ES-I3 (cell line): ENCODE data around the gene MMP24.
"Not testable (repeated sequence)": the region's sequence is repeated elsewhere in the genome, so short reads cannot be mapped to it uniquely, and the experiment has no call there.

Source experiments
- H3K36me3 ChIP-seq: 2 replicates; pipeline ENCODE4 v1.6.1; 2013; ENCODE audit warnings: mild to moderate bottlenecking, low read length, control low read depth, moderate library complexity; ENCODE audit not compliant: insufficient read depth
- H3K4me1 ChIP-seq: 2 replicates; pipeline ENCODE4 v1.6.1; 2013; ENCODE audit warnings: mild to moderate bottlenecking, control low read depth, low read length; ENCODE audit not compliant: insufficient read depth
- H3K9ac ChIP-seq: 2 replicates; pipeline ENCODE4 v1.6.1; 2013; ENCODE audit warnings: low read depth, mild to moderate bottlenecking, low read length, moderate library complexity
- H3K9me3 ChIP-seq: 2 replicates; pipeline ENCODE4 v1.6.1; 2013; ENCODE audit warnings: mild to moderate bottlenecking, low read length, moderate library complexity; ENCODE audit not compliant: control insufficient read depth, insufficient read depth

Gene MMP24

DNA sequence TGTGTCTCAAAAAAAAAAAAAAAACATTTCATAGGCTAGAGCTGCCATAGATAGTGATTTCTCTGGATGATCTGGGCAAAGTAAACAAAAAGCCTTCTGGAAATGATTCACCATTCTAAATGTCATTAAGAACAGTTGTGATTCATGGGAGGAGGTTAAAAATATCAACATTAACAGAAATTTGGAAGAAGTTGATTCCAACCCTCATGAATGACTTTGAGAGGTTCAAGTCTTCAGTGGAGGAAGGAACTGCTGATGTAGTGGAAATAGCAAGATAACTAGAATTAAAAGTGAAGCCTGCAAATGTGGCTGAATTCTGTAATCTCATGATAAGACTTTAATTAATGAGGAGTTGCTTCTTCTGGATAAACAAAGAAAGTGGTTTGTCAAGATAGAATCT is 26.8 kb upstream of the MMP24 start:
- Histone ChIP-seq H3K36me3 (no peaks in the 10 kb centered on the region), H3K4me1 (no peaks in the 10 kb centered on the region), H3K9ac (no peak overlapping the region), H3K9me3 (peaks cover 7% of the 10 kb centered on the region)

DNA sequence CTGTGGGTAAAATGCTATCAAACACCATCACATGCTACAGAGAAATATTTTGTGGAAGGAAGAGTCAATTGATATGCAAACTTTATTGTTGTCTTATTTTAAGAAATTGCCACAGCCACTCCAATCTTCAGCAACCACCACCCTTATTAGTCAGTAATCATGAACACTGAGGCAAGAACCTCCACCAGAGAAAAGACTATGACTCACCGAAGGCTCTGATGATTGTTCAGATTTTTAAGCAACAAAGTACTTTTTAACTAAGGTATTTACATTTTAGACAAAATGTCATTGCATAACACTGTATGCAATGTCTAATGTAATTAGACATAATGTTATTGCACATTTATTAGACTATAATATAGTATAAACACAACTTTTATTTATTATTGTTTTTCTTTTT is 26.2 kb upstream of the MMP24 start:
- Histone ChIP-seq H3K9me3 (peaks cover 7% of the 10 kb centered on the region), H3K9ac (no peak overlapping the region), H3K36me3 (no peaks in the 10 kb centered on the region), H3K4me1 (no peaks in the 10 kb centered on the region)

DNA sequence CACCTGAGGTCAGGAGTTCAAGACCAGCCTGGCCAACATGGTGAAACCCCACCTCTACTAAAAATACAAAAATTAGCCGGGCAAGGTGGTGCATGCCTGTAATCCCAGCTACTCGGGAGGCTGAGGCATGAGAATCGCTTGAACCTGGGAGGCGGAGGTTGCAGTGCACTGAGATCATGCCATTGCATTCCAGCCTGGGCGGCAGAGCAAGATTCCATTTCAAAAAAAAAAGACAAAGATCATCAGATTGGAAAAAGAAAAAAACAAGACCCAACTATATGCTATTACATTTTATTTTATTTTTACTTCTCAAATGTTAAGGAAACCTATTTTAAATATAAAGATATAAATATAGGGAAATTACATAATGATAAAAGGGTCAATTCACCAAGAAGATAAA is 25.0 kb upstream of the MMP24 start:
- H3K36me3 ChIP-seq, H3K9ac ChIP-seq, H3K4me1 ChIP-seq, H3K9me3 ChIP-seq: not testable (repeated sequence)

DNA sequence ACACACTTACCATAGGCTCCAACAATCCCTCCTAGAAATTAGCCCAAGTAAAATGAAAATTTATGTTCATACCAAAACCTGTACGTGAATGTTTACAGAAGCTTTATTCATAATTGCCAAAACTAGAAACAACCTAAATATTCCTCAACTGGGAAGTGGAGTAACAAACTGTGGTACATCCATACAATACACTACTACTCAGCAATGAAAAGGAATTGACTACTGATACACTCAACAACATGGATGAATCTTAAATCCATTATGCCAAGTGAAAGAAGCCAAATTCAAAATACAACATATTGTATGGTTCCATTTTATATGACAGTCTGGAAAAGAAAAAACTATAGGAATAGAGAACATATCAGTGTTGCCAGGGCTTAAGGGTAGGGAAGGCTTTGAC is 19.7 kb upstream of the MMP24 start:
- Histone ChIP-seq H3K9me3 (no peaks in the 10 kb centered on the region), H3K36me3 (no peaks in the 10 kb centered on the region), H3K4me1 (peaks cover 4% of the 10 kb centered on the region), H3K9ac (no peak overlapping the region)

DNA sequence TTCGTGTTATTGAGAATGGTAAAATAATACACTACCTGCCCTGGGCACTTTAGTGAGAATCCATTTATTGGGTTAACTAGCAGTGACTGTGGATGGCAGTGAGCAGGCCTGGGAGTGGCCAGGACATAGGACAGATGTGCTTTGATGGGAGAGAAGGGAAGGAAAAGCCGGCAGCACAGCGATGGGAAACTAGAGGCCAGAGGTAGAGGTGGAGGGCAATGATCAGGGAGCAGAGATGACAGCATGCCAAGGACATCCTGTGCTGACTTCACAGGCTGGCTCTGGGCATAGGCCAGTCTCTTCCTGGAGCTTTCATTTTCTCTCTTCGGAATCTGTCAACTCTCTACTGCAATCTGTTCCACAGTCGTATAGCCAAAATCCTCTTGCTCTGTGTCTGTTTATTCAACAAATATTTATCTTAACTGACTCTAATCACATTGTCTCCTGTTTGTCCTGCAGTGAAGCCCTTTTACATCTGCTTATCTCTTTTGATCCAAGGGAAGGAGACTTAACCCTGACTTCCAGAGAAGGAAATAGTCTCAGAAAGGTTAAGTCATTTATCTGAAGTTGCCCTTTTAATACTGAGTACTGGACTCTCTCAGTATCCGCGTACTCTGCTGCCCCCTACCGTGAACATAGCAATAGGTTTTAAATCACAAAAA is 18.4 kb upstream of the MMP24 start:
- no peak overlapping the region for H3K9ac ChIP-seq
- no peaks in the 10 kb centered on the region for H3K9me3 ChIP-seq
- no peaks in the 10 kb centered on the region for H3K36me3 ChIP-seq
- peaks cover 4% of the 10 kb centered on the region for H3K4me1 ChIP-seq

DNA sequence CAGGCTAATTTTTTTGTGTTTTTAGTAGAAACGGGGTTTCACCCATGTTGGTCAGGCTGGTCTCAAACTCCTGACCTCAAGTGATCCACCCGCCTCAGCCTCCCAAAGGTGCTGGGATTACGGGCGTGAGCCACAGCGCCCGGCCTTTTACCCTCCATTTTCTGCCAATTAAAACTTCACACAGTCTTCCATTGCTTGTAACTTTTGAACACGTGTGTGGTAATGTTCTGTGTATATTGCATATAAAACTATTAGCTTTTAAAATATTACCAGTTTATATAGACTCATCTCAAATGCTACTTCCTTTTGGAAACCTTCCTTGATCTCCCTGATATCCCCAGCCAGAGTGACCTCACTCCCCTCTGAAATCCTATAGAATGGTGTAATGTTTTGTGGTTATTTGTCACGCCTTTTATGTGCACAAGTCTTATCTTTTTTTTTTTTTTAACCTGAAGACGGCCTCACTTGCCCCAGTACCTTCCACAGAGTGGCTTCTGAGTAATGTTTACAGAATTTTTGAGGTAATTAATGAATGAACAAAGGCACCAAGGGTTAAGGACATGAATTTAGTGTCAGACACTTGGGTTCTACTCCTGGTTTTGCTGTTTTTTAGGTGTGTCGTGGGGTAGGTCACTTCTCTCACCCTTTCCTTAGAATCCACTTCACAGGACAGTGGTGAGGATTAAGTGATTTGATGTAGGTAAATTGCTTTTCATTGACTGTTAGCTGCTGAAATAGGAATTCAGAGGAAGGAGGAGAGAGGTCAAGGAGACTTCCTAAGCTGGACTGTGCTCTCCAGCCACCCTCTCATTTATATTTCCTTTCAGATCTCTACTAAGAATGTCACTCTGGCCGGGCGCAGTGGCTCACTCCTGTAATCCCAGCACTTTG is 11.2 kb upstream of the MMP24 start:
- H3K36me3 ChIP-seq = no peaks in the 10 kb centered on the region
- no peaks in the 10 kb centered on the region for H3K9me3 ChIP-seq
- no peak overlapping the region for H3K9ac ChIP-seq
- no peaks in the 10 kb centered on the region for H3K4me1 ChIP-seq

DNA sequence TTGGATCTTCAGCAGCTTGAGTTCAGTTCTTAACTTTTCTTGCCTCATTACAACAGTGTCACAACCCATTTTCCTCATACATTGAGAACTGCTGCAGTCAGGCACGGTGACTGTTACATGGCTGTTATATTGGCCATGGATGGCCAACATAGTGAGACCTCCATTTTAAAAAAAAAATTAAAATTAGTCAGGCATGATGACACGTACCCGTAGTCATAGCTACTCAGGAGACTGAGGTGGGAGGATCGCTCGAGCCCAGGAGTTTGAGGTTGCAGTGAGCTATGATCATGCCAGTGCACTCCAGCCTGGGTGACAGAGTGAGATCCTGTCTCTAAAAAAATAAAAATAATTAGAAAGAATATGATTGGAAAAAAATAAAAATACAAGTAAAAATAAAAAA is 9.9 kb upstream of the MMP24 start:
- no peak overlapping the region for H3K9ac ChIP-seq
- no peaks in the 10 kb centered on the region for H3K4me1 ChIP-seq
- H3K36me3 ChIP-seq = no peaks in the 10 kb centered on the region
- H3K9me3 ChIP-seq = no peaks in the 10 kb centered on the region

DNA sequence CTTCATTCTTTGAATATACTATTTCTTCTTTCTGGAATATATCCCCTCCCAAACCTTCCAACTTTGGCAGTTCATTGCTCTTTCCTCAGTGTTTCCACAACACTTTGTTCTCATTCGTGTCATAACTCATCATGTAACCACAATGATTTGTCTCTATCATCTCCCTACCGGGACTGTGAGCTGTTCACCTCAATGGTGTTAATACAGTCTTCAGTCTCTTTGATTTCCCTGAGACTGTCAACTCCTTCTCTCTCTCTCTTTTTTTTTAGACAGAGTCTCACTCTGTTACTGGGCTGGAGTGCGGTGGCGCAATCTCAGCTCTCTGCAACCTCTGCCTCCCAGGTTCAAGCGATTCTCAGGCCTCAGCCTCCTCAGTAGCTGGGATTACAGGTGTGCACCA is 2.5 kb upstream of the MMP24 start:
- Histone ChIP-seq H3K9me3 (no peaks in the 10 kb centered on the region), H3K36me3 (no peaks in the 10 kb centered on the region), H3K4me1 (peaks cover 8% of the 10 kb centered on the region; the same call in 1 of the 2 replicates), H3K9ac (no peak overlapping the region)

DNA sequence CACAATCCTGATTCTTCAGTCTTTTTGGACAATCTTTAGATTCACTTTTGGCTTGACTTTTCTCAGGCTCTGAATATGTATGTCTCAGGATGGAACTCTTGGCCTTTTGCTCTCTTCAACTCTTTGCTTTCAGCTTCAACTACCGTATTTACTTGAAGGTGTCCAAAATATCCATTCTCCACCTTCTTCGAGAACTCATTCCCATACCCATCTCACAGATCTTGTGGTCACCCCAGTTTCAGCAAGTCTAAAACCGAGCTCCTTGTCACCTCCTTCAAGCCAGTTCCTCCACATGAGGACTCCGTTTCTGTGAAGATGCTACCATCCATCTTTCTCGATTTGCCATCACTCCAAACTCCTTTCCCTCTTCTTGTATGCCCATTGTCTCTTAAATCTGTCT is 2.0 kb upstream of the MMP24 start:
- H3K36me3 ChIP-seq = no peaks in the 10 kb centered on the region

DNA sequence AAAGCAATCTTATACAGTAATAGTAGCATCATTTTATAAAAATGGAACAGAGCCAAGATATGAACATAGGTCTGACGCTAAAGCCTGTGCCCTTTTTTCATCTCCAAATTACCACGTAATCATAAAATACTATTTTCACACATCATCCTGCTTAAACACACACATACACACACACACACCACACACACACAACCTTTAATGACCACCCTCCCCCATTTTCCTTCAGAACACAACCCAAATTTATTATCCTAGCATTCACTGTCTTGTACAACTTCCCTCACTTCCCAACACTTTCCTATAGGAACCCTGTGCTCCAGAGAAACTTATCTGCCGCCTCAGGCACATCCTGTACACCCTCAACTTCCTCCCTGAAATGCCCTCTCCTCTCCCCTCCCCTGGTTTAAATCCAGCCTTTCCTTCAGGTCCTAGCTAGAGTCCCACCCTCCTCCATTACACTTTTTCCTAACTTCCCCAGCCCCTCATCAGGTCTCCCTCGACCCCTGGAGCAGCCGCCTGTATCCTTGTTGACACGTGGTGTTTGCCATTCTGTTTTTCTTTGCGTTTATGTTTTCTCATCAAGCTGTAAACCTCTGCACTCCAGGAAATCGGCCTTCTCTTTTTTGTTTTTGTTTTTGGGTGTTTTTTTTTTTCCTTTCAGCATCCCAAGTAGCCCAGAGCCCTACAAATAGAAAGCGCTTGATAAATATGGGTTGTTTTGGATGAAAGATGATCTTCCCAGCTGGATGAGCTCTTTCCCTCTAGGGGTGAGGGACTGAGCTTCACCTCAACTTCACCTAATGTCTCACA is 968 bp upstream of the MMP24 start:
- Histone ChIP-seq H3K9ac (peak overlapping the region; percentile 76), H3K4me1 (peaks cover 8% of the 10 kb centered on the region; the same call in 1 of the 2 replicates)

More for the DNA sequence above, 2.0 kb upstream of the MMP24 start:
- H3K4me1 ChIP-seq = peaks cover 8% of the 10 kb centered on the region; the same call in 1 of the 2 replicates
- H3K9ac ChIP-seq = no peak overlapping the region
- no peaks in the 10 kb centered on the region for H3K9me3 ChIP-seq

DNA sequence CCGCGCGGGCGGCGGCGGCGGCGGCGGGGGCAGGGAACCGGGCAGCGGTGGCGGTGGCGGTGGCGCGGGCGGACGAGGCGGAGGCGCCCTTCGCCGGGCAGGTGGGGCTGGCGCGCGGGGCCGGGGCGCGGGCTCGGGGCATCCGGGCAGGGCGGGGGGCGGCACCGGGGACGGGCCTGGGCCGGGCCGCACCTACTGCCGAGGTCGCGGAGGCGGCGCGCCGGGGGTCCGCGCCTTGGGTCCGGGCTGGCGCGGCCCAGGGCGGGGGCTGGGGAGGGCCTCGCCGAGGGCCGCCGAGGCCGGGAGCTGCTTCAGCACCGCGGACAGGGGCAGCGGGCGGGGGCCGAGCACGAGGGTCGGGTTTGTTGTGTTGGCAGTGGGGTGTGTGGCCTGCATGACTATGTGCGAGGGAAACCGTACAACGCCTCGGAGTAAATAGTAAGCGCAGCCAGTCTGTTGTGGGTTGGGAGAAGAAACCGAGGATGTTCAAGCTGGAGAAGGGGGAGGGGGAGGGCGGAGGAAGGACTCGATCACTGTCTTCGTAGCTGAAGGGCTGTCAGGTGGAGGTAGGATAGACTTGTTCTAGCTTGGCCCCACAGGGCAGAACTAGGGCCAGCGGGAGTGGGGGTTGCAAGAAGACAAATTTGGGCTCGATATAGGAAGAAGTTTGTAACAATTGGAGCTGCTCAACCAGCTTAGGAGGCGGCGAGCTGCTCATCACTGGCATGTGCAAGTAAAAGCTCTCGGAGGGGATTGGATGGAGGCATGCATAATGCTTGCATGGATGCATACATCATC is 593 bp downstream of the MMP24 start:
- H3K36me3 ChIP-seq = no peaks in the 10 kb centered on the region
- H3K4me1 ChIP-seq = peaks cover 8% of the 10 kb centered on the region; the same call in 1 of the 2 replicates
- H3K9ac ChIP-seq = peak overlapping the region; percentile 44; the same call in 1 of the 2 replicates
- H3K9me3 ChIP-seq = no peaks in the 10 kb centered on the region

More for the DNA sequence above, 968 bp upstream of the MMP24 start:
- no peaks in the 10 kb centered on the region for H3K9me3 ChIP-seq
- H3K36me3 ChIP-seq = no peaks in the 10 kb centered on the region

DNA sequence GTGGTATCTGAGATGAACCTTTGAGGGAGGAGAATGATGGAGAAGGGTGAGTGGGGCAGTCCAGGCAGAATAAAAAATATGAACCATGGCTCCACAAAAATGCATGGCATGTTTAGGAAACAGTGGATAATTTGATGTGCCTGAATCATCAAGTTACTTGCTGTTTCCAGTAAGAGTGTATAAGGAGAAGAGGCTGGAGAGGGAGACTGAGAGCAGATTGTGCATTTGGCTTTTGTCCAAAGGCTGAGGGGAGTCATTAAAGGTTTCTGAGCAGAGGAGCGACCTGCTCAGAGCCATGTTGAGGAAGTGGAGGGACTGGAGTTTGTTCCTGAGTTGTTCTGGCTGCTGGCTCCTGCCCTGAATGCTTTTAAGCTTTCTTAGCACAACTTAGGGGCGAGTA is 6.1 kb downstream of the MMP24 start:
- no peak overlapping the region for H3K9ac ChIP-seq
- H3K4me1 ChIP-seq = peaks cover 6% of the 10 kb centered on the region; the same call in 1 of the 2 replicates
- H3K9me3 ChIP-seq = no peaks in the 10 kb centered on the region
- no peaks in the 10 kb centered on the region for H3K36me3 ChIP-seq

DNA sequence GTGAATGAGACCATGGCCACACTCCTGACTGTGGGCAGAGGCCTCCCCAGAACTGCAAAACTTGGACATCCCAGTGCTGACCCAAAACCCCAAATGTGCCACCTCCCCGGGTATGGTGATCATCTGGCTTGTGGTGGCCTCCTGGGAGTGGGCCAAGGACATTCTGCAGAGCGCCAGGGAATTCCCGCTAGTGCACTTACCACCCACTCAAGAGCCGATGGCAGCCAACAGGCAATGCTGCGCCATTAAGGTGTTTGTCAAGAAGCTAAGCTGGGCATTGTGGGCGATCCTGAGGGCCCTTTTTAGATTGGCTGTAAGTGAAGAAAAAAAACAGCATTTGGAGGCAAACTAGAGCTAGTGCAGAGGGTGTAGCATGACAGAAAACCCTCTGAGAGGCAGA is 9.4 kb downstream of the MMP24 start:
- H3K9ac ChIP-seq = no peak overlapping the region
- no peaks in the 10 kb centered on the region for H3K9me3 ChIP-seq
- peaks cover 13% of the 10 kb centered on the region for H3K4me1 ChIP-seq
- no peaks in the 10 kb centered on the region for H3K36me3 ChIP-seq

DNA sequence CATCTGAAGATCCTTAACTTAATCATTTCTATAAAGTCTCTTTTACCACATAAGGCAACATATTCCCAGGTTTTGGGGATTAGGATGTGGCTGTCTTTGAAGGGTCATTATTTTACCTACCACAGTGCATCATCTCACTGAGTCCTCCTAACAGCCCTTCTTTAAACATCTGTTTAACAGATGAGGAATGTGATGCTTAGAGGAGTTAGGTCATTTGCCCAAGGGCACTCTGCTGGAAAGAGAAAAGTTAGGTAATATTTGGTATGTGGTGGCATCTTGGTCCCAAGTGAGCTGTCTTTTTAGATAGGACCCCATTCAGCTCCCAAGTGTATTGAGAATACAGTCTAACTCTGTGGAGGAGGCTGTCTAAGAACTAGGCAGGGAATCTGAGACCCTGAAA is 11.0 kb downstream of the MMP24 start:
- Histone ChIP-seq H3K9me3 (no peaks in the 10 kb centered on the region), H3K36me3 (no peaks in the 10 kb centered on the region), H3K9ac (no peak overlapping the region), H3K4me1 (peaks cover 19% of the 10 kb centered on the region)
